ENCODE measurements around the gene MYEOV. TPM values are rescaled to one million over a fixed set of nuclear protein-coding genes. Genes with fewer than 3 reads are reported as not detected.

The MYEOV gene
- total and polyA plus RNA-seq, 2 of the 8 experiments (the other 6 are each of a cell fraction or from before 2014, with no cell fraction given) = 0.44 to 0.67 TPM

DNA sequence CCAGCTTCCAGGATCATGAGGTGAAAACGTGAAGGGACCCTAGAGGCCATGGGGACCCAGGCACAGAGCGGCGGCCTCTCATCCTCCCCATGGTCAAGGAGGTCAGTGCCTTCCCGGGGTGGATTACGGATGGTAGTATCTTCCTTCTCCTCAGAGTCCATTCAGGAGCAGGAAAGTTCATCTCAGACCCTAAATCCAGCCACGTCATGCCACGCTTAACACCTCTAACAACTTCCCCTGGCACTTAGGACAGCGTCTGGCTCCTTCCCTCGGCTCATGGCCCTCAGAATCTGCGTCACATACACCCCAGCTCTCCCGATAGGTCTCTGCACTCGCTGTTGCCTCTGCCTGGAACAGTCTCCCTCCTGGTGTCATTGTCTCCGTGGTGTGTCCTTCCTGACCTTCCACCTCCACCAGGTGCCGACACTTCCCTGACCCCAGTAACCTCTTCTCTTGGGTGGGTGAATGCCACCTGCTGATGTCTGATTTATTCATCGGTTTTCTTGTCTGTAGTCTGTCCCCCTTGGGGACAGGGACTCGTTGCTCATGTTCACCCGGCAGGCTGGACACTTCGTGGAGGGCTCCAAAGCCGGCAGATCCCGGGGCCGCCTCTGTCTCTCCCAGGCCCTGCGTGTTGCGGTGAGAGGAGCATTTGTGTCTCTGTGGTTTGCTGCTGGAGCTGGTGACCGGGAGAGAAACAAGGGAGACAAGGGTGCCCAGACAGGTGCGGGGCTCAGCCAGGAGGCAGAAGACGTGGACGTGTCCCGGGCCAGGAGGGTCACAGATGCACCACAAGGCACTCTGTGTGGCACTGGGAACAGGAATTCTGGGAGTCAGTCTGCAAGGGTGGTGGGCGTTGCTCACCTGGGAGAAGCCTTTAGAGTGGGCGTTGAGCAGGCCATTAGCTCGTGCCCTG is 1.4 kb downstream of the MYEOV start:
- no peak overlapping the region for H3K4me3 ChIP-seq (ENCODE audit: extremely low read depth in 1 of 4, insufficient read depth in 2 of 4, low read depth in 3 of 4, low read length in 4 of 4)
- POLR2A ChIA-PET (ENCODE audit: partially characterized antibody) = interaction anchor here (2.9 kb wide), 1 partner anchor 348 kb away, joined by 8 read pairs; no protein-coding TSS in a partner anchor
- H4K5ac ChIP-seq (ENCODE audit: insufficient read length, low read depth, low read length) = no peak overlapping the region
- no peak overlapping the region for H3K23ac ChIP-seq (ENCODE audit: insufficient read length)
- H3K18ac ChIP-seq (ENCODE audit: extremely low read depth, low read length) = no peak overlapping the region
- H3K23me2 ChIP-seq (ENCODE audit: low read depth, low read length) = peaks cover 7% of the 10 kb centered on the region; the same call in 1 of the 2 replicates
- FAIRE-seq = no peak
- H2BK15ac ChIP-seq (ENCODE audit: low read length) = peak overlapping the region; percentile 95; the same call in 1 of the 2 replicates
- peaks cover 0 to 7% of the 10 kb centered on the region in 2 experiments for H4K20me1 ChIP-seq (replicated peaks in 1 of 2; ENCODE audit: control insufficient read depth in 1 of 2, insufficient read depth in 2 of 2, low read length in 2 of 2)
- no peaks in the 10 kb centered on the region for H3K79me1 ChIP-seq (ENCODE audit: low read depth, low read length)
- H3K36me3 ChIP-seq (ENCODE audit: control insufficient read depth in 2 of 4, insufficient read depth in 4 of 4, low read length in 3 of 4) = no peaks in the 10 kb centered on the region
- H2AFZ ChIP-seq (ENCODE audit: low read length) = no peak overlapping the region
- no peak overlapping the region for H4K91ac ChIP-seq (replicated peaks; ENCODE audit: insufficient read length, low read length)
- H3K4ac ChIP-seq (replicated peaks; ENCODE audit: insufficient read length, low read depth, low read length) = no peak overlapping the region
- peak overlapping the region; percentile 28; the same call in 1 of the 2 replicates for H2AK5ac ChIP-seq (ENCODE audit: low read depth, low read length)
- no peak overlapping the region for H3K9ac ChIP-seq (replicated peaks in 1 of 4; ENCODE audit: extremely low read depth in 1 of 4, low read depth in 3 of 4, low read length in 3 of 4)
- no peak overlapping the region for H3K14ac ChIP-seq (ENCODE audit: insufficient read length)
- peak overlapping the region; percentile 88; the same call in 1 of the 2 replicates for H2BK12ac ChIP-seq (ENCODE audit: low read depth, low read length)
- no peaks in the 10 kb centered on the region; a peak in 1 of 7 replicates for H3K27me3 ChIP-seq (replicated peaks in 1 of 4; ENCODE audit: control insufficient read depth in 3 of 4, extremely low read depth in 1 of 4, insufficient read depth in 3 of 4, low read length in 3 of 4)
- no peak overlapping the region for H2BK5ac ChIP-seq (ENCODE audit: low read depth, low read length)
- H2BK20ac ChIP-seq (ENCODE audit: low read length) = no peak overlapping the region
- H3K27ac ChIP-seq (ENCODE audit: low read depth, low read length) = no peak overlapping the region
- H3K9me3 ChIP-seq (ENCODE audit: insufficient read depth in 2 of 2, low read depth in 1 of 2, low read length in 1 of 2) = 0 out of 4 replicates have a peak, but pooled peaks cover 0 to 2% of the 10 kb centered on the region in 2 experiments
- no peak overlapping the region for H2BK120ac ChIP-seq (replicated peaks; ENCODE audit: low read depth, low read length)
- WGBS, 2 experiments (ENCODE audit: extremely low coverage in 1 of 2, insufficient coverage in 1 of 2, insufficient read length in 1 of 2, insufficient replicate concordance in 2 of 2, low coverage in 1 of 2, low lambda C conversion rate in 2 of 2, missing lambda C conversion rate in 1 of 2) = 90% methylated on average over 29 of the region's 31 CpGs; no CpG with 5 or more reads in 1 of the 2 experiments
- no peak for DNase-seq (ENCODE audit: low read depth in 1 of 2, low spot score in 2 of 2)
- CTCF ChIA-PET (ENCODE audit: partially characterized antibody) = interaction anchor here (1.2 to 4.5 kb wide), 5 partner anchors 14 to 379 kb away, joined by 3 to 22 read pairs (median 4); no protein-coding TSS in a partner anchor
- peak overlapping the region; percentile 83 for H4K8ac ChIP-seq (ENCODE audit: extremely low read depth, insufficient read depth, low read length)
- no peak overlapping the region for H3K56ac ChIP-seq (replicated peaks; ENCODE audit: insufficient read length, low read depth, low read length)
- H3K4me2 ChIP-seq (ENCODE audit: insufficient read depth in 1 of 2, low read depth in 2 of 2, low read length in 2 of 2) = no peak overlapping the region
- peaks cover 0 to 2% (median under 1%) of the 10 kb centered on the region in 4 experiments; a peak in 2 of 7 replicates for H3K4me1 ChIP-seq (replicated peaks in 1 of 4; ENCODE audit: control insufficient read depth in 3 of 4, insufficient read depth in 4 of 4, low read length in 3 of 4)
- H3K79me2 ChIP-seq (ENCODE audit: control insufficient read depth in 1 of 2, insufficient read depth in 2 of 2, low read length in 2 of 2) = no peaks in the 10 kb centered on the region
- TF ChIP-seq ASH2L (IDR thresholded peaks at IDR 0.05; ENCODE audit: low read length) (no peak), BRCA1 (IDR thresholded peaks at IDR 0.05; ENCODE audit: low read depth, low read length) (no peak), HDAC6 (IDR thresholded peaks at IDR 0.05; ENCODE audit: low read depth, low read length) (no peak), RAD21 (IDR thresholded peaks at IDR 0.05 in 1 of 2, conservative IDR thresholded peaks at IDR 0.05 in 1 of 2; ENCODE audit: low read depth in 2 of 2, low read length in 2 of 2) (peak in 1 of 2 experiments; percentile 15; a peak in 1 of 4 replicates), RXRA (IDR thresholded peaks at IDR 0.05; ENCODE audit: insufficient read depth, low read depth, low read length) (no peak), RFX5 (IDR thresholded peaks at IDR 0.05; ENCODE audit: borderline replicate concordance, low read depth, low read length) (no peak)
- TF ChIP-seq, protein P1, sequence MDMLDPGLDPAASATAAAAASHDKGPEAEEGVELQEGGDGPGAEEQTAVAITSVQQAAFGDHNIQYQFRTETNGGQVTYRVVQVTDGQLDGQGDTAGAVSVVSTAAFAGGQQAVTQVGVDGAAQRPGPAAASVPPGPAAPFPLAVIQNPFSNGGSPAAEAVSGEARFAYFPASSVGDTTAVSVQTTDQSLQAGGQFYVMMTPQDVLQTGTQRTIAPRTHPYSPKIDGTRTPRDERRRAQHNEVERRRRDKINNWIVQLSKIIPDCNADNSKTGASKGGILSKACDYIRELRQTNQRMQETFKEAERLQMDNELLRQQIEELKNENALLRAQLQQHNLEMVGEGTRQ (IDR thresholded peaks at IDR 0.05; ENCODE audit: low read length) = no peak

Measured in H1 (cell line).